H1 (cell line): ENCODE results near the gene EPB41L2. TPM values are rescaled to one million over a fixed set of nuclear protein-coding genes. Genes with fewer than 3 reads are reported as not detected.

ENCODE experiments used
- CTCF ChIA-PET: fragments of 300-600 bp; sonication (Branson Sonifier 250); formaldehyde crosslinking; loops from one replicate; lab custom pipeline; 2021; ENCODE audit not compliant: partially characterized antibody; lab: Charles Lee
- POLR2A ChIA-PET: fragments of 300-600 bp; sonication (Branson Sonifier 250); formaldehyde crosslinking; loops from one replicate; lab custom pipeline; 2021; ENCODE audit warnings: inconsistent platforms; ENCODE audit not compliant: partially characterized antibody; lab: Charles Lee
- DNase-seq, 2 experiments: peaks; one replicate each; pipeline versions ENCODE4 v3.0.0 to v3.0.0-alpha.2; 2010 to 2022; ENCODE audit warnings: low spot score in 2 of 2, low read depth in 1 of 2, mixed read lengths in 1 of 2
- FAIRE-seq: peaks from 2 replicates; lab custom pipeline; 2011; peaks lifted over from hg19 to GRCh38; lab: Jason Lieb, UNC
- H2AFZ ChIP-seq: 2 replicates; pipeline ENCODE4 v1.8.1; 2012; ENCODE audit warnings: low read length, inconsistent platforms
- H2AK5ac ChIP-seq: 2 replicates; pipeline ENCODE4 v1.6.1; 2013; ENCODE audit warnings: low read depth, low read length
- H2BK120ac ChIP-seq: replicated peaks from 2 replicates; pipeline ENCODE3; 2013; ENCODE audit warnings: low read depth, low read length, inconsistent platforms
- H2BK12ac ChIP-seq: 2 replicates; pipeline ENCODE4 v1.6.1; 2013; ENCODE audit warnings: low read depth, low read length
- H2BK15ac ChIP-seq: 2 replicates; pipeline ENCODE4 v1.6.1; 2013; ENCODE audit warnings: low read length
- H2BK20ac ChIP-seq: 2 replicates; pipeline ENCODE4 v1.6.1; 2013; ENCODE audit warnings: low read length
- H2BK5ac ChIP-seq: 2 replicates; pipeline ENCODE4 v1.6.1; 2013; ENCODE audit warnings: low read depth, low read length
- H3K14ac ChIP-seq: 2 replicates; pipeline ENCODE4 v1.6.1; 2013; ENCODE audit warnings: inconsistent platforms; ENCODE audit not compliant: insufficient read length
- H3K18ac ChIP-seq: 2 replicates; pipeline ENCODE4 v1.6.1; 2013; ENCODE audit warnings: low read length; ENCODE audit errors: extremely low read depth
- H3K23ac ChIP-seq: 2 replicates; pipeline ENCODE4 v1.6.1; 2013; ENCODE audit warnings: inconsistent platforms; ENCODE audit not compliant: insufficient read length
- H3K23me2 ChIP-seq: 2 replicates; pipeline ENCODE4 v1.6.1; 2013; ENCODE audit warnings: low read depth, low read length
- H3K27ac ChIP-seq: 2 replicates; pipeline ENCODE4 v1.6.1; 2011; ENCODE audit warnings: low read depth, low read length, inconsistent platforms
- H3K27me3 ChIP-seq, 4 experiments: replicated peaks in 1 of 4; 1 replicate in 1 of 4; 2 replicates in 3 of 4; pipeline versions ENCODE4 v1.6.1 to v1.8.1; 2011 to 2013; ENCODE audit warnings: low read length in 3 of 4, mild to moderate bottlenecking in 3 of 4, inconsistent platforms in 2 of 4, mixed read lengths in 2 of 4, moderate library complexity in 1 of 4; ENCODE audit not compliant: control insufficient read depth in 3 of 4, insufficient read depth in 3 of 4; ENCODE audit errors: extremely low read depth in 1 of 4
- H3K36me3 ChIP-seq, 4 experiments: 2 replicates each; pipeline versions ENCODE4 v1.6.1 to v1.8.1; 2011 to 2013; ENCODE audit warnings: mild to moderate bottlenecking in 4 of 4, low read length in 3 of 4, moderate library complexity in 2 of 4, control low read depth in 1 of 4, inconsistent platforms in 1 of 4; ENCODE audit not compliant: insufficient read depth in 4 of 4, control insufficient read depth in 2 of 4
- H3K4ac ChIP-seq: replicated peaks from 2 replicates; pipeline ENCODE3; 2013; ENCODE audit warnings: low read length, low read depth, mixed read lengths, inconsistent platforms; ENCODE audit not compliant: insufficient read length
- H3K4me1 ChIP-seq, 4 experiments: replicated peaks in 1 of 4; 1 replicate in 1 of 4; 2 replicates in 3 of 4; pipeline versions ENCODE4 v1.6.1 to v1.8.1; 2011 to 2013; ENCODE audit warnings: low read length in 3 of 4, inconsistent platforms in 2 of 4, mixed read lengths in 1 of 4; ENCODE audit not compliant: insufficient read depth in 4 of 4, control insufficient read depth in 3 of 4
- H3K4me2 ChIP-seq, 2 experiments: 2 replicates each; pipeline versions ENCODE4 v1.6.1 to v1.8.1; 2011 to 2013; ENCODE audit warnings: low read depth in 2 of 2, low read length in 2 of 2, control low read depth in 1 of 2, inconsistent platforms in 1 of 2, mild to moderate bottlenecking in 1 of 2; ENCODE audit not compliant: insufficient read depth in 1 of 2
- H3K4me3 ChIP-seq, 4 experiments: fragments of 200-600, 300-600 bp in 1 of 4; sonication (generic), shearing (Covaris generic), sonication (Bioruptor Twin) in 1 of 4; 2 replicates each; pipeline versions ENCODE4 v1.5.1 to v1.8.1; 2011 to 2016; ENCODE audit warnings: low read length in 4 of 4, low read depth in 3 of 4, control low read depth in 2 of 4, inconsistent platforms in 2 of 4, mild to moderate bottlenecking in 2 of 4, mixed read lengths in 1 of 4, moderate library complexity in 1 of 4; ENCODE audit not compliant: insufficient read depth in 2 of 4; ENCODE audit errors: extremely low read depth in 1 of 4
- H3K56ac ChIP-seq: replicated peaks from 2 replicates; pipeline ENCODE3; 2013; ENCODE audit warnings: low read depth, mild to moderate bottlenecking, mixed read lengths, low read length, inconsistent platforms; ENCODE audit not compliant: insufficient read length
- H3K79me1 ChIP-seq: 2 replicates; pipeline ENCODE4 v1.6.1; 2013; ENCODE audit warnings: low read depth, low read length, control low read depth
- H3K79me2 ChIP-seq, 2 experiments: 2 replicates each; pipeline versions ENCODE4 v1.6.1 to v1.8.1; 2012 to 2013; ENCODE audit warnings: low read length in 2 of 2, mild to moderate bottlenecking in 2 of 2, inconsistent platforms in 1 of 2; ENCODE audit not compliant: insufficient read depth in 2 of 2, control insufficient read depth in 1 of 2
- H3K9ac ChIP-seq, 4 experiments: replicated peaks in 1 of 4; 1 replicate in 1 of 4; 2 replicates in 3 of 4; pipeline versions ENCODE4 v1.6.1 to v1.8.1; 2011 to 2013; ENCODE audit warnings: low read depth in 3 of 4, low read length in 3 of 4, control low read depth in 2 of 4, mild to moderate bottlenecking in 2 of 4, moderate library complexity in 2 of 4, inconsistent platforms in 1 of 4; ENCODE audit errors: extremely low read depth in 1 of 4
- H3K9me3 ChIP-seq, 2 experiments: 2 replicates each; pipeline versions ENCODE4 v1.6.1 to v1.8.1; 2012 to 2013; ENCODE audit warnings: mild to moderate bottlenecking in 2 of 2, moderate library complexity in 2 of 2, control low read depth in 1 of 2, inconsistent platforms in 1 of 2, low read depth in 1 of 2, low read length in 1 of 2, mixed read lengths in 1 of 2; ENCODE audit not compliant: insufficient read depth in 2 of 2
- H4K20me1 ChIP-seq, 2 experiments: replicated peaks in 1 of 2; 2 replicates each; pipeline versions ENCODE3 to v1.8.1; 2011 to 2013; ENCODE audit warnings: inconsistent platforms in 2 of 2, low read length in 2 of 2, mild to moderate bottlenecking in 1 of 2; ENCODE audit not compliant: insufficient read depth in 2 of 2, control insufficient read depth in 1 of 2
- H4K5ac ChIP-seq: 2 replicates; pipeline ENCODE4 v1.6.1; 2013; ENCODE audit warnings: low read length, low read depth, mixed read lengths, inconsistent platforms; ENCODE audit not compliant: insufficient read length
- H4K8ac ChIP-seq: 2 replicates; pipeline ENCODE4 v1.8.0; 2013; ENCODE audit warnings: mild to moderate bottlenecking, moderate library complexity, low read length, inconsistent platforms; ENCODE audit not compliant: insufficient read depth; ENCODE audit errors: extremely low read depth
- H4K91ac ChIP-seq: replicated peaks from 2 replicates; pipeline ENCODE3; 2013; ENCODE audit warnings: low read length, mixed read lengths, inconsistent platforms; ENCODE audit not compliant: insufficient read length
- ATF3 ChIP-seq: IDR thresholded peaks from 2 replicates; pipeline ENCODE4 v1.6.1; 2011; ENCODE audit warnings: low read depth, mild to moderate bottlenecking, low read length; ENCODE audit not compliant: insufficient read depth
- CEBPB ChIP-seq: IDR thresholded peaks from 2 replicates; pipeline ENCODE4 v1.6.1; 2012; ENCODE audit warnings: low read depth, low read length
- CTCF ChIP-seq, 3 experiments: IDR thresholded peaks; 1 replicate in 2 of 3; 2 replicates in 1 of 3; pipeline versions ENCODE4 v1.5.1 to v1.6.1; 2011; ENCODE audit warnings: low read length in 3 of 3, mild to moderate bottlenecking in 3 of 3, inconsistent platforms in 2 of 3, low read depth in 1 of 3, moderate library complexity in 1 of 3; ENCODE audit not compliant: insufficient read depth in 1 of 3; ENCODE audit errors: control extremely low read depth in 1 of 3
- EP300 ChIP-seq, 2 experiments: IDR thresholded peaks; 1 replicate in 1 of 2; 2 replicates in 1 of 2; pipeline ENCODE4 v1.6.1; 2011 to 2012; ENCODE audit warnings: low read depth in 2 of 2, low read length in 2 of 2, mild to moderate bottlenecking in 2 of 2, borderline replicate concordance in 1 of 2, inconsistent platforms in 1 of 2, moderate library complexity in 1 of 2
- FOSL1 ChIP-seq: IDR thresholded peaks from 2 replicates; pipeline ENCODE4 v1.6.1; 2011; ENCODE audit warnings: mild to moderate bottlenecking, low read depth, low read length, moderate library complexity; ENCODE audit not compliant: insufficient read depth
- GABPA ChIP-seq: IDR thresholded peaks from 2 replicates; pipeline ENCODE4 v1.6.1; 2011; ENCODE audit warnings: mild to moderate bottlenecking, low read length, moderate library complexity, borderline replicate concordance; ENCODE audit not compliant: insufficient read depth
- JUN ChIP-seq: IDR thresholded peaks from 2 replicates; pipeline ENCODE4 v1.6.1; 2011; ENCODE audit warnings: low read depth, mild to moderate bottlenecking, improper control_type of control experiment, low read length
- KDM1A ChIP-seq: fragments of 200-600, 300-600 bp; sonication (generic); IDR thresholded peaks from 2 replicates; pipeline ENCODE4 v1.7.1; 2016; ENCODE audit warnings: mild to moderate bottlenecking, low read length, borderline replicate concordance
- POU5F1 ChIP-seq: IDR thresholded peaks from 2 replicates; pipeline ENCODE4 v1.6.1; 2011; ENCODE audit warnings: low read depth, mild to moderate bottlenecking, low read length, moderate library complexity
- RXRA ChIP-seq: IDR thresholded peaks from 2 replicates; pipeline ENCODE4 v1.6.1; 2011; ENCODE audit warnings: low read depth, mild to moderate bottlenecking, low read length, moderate library complexity; ENCODE audit not compliant: insufficient read depth
- WGBS, 2 experiments: shearing (Covaris generic) in 1 of 2; methylation state at CpG; one replicate each; pipeline versions ENCODE4 v1.1.6 to v1.1.7; 2013 to 2015; ENCODE audit warnings: low lambda C conversion rate in 2 of 2, mixed read lengths in 2 of 2, inconsistent platforms in 1 of 2, low coverage in 1 of 2, missing lambda C conversion rate in 1 of 2; ENCODE audit not compliant: insufficient replicate concordance in 2 of 2, insufficient coverage in 1 of 2, insufficient read length in 1 of 2; ENCODE audit errors: extremely low coverage in 1 of 2, missing lambda C conversion rate in 1 of 2; 5-methylcytosine and 5-hydroxymethylcytosine counted together
- polyA plus RNA-seq, 7 experiments: library from polyadenylated mRNA; depleted of rRNA in 3 of 7; stranded (reverse) in 5 of 7; unstranded in 2 of 7; fragments of >200 nt in 5 of 7; fragments of 200-250 nt in 2 of 7; gene quantifications; 1 replicate in 5 of 7; 2 replicates in 1 of 7; 4 replicates in 1 of 7; pipeline versions ENCODE4 v1.2.1 to v1.2.3, GENCODE V29; 2011 to 2013; ENCODE audit warnings: missing spikeins in 2 of 7, mixed read lengths in 2 of 7
- total RNA-seq: library from RNA; stranded (reverse); fragmentation: NEBNext Ultra II Directional; extraction: Animal tissue kit (Norgen Biotek cat#: 25700); gene quantifications from 2 replicates; pipeline ENCODE4 v1.2.1, GENCODE V29; 2021

The EPB41L2 gene
- total and polyA plus RNA-seq, 2 of the 8 experiments (the other 6 are each of a cell fraction or from before 2014, with no cell fraction given): 22.5 to 123 TPM

GRCh38 chr6:130912434-130912833 lies 150.6 kb downstream of the EPB41L2 start:
- Histone ChIP-seq H3K23ac (no peak overlapping the region), H3K4me2 (no peak overlapping the region), H2BK20ac (no peak overlapping the region), H2AFZ (no peak overlapping the region), H3K56ac (no peak overlapping the region), H3K4ac (no peak overlapping the region), H3K9me3 (0 out of 4 replicates have a peak, but pooled peaks cover 0 to 3% of the 10 kb centered on the region in 2 experiments), H3K4me1 (peaks cover 0 to 3% (median 0%) of the 10 kb centered on the region in 4 experiments; a peak in 1 of 7 replicates), H4K5ac (no peak overlapping the region), H3K4me3 (no peak overlapping the region), H2BK12ac (no peak overlapping the region), H3K27ac (no peak overlapping the region), H3K14ac (no peak overlapping the region), H2BK120ac (no peak overlapping the region), H4K91ac (no peak overlapping the region), H3K79me1 (peaks cover 5% of the 10 kb centered on the region; the same call in 1 of the 2 replicates), H2AK5ac (no peak overlapping the region), H3K27me3 (no peaks in the 10 kb centered on the region), H3K9ac (no peak overlapping the region), H4K8ac (no peak overlapping the region), H3K23me2 (no peaks in the 10 kb centered on the region), H3K79me2 (peaks cover 0 to 3% of the 10 kb centered on the region in 2 experiments; a peak in 1 of 4 replicates), H3K18ac (no peak overlapping the region), H4K20me1 (no peaks in the 10 kb centered on the region), H3K36me3 (peaks cover 0 to 7% (median 0%) of the 10 kb centered on the region in 4 experiments; a peak in 1 of 8 replicates), H2BK5ac (no peak overlapping the region), H2BK15ac (no peak overlapping the region)
- no peak for DNase-seq
- FAIRE-seq: no peak
- CTCF ChIA-PET: interaction anchor here (1.0 to 1.2 kb wide), 2 partner anchors 9 to 655 kb away, joined by 3 read pairs; no protein-coding TSS in a partner anchor
- POLR2A ChIA-PET: interaction anchor here (0.7 kb wide), 1 partner anchor 251 kb away, joined by 3 read pairs; no protein-coding TSS in a partner anchor
- 94% methylated on average over 4 of the region's 4 CpGs; no CpG with 5 or more reads in 1 of the 2 experiments for WGBS, 2 experiments
- TF ChIP-seq FOSL1 (no peak), GABPA (no peak), RXRA (no peak), CEBPB (no peak), ATF3 (no peak), POU5F1 (no peak), JUN (no peak), CTCF (IDR thresholded peaks at IDR 0.05; ENCODE audit: control extremely low read depth in 1 of 3, insufficient read depth in 1 of 3, low read depth in 1 of 3, low read length in 3 of 3) (no peak), EP300 (IDR thresholded peaks at IDR 0.05; ENCODE audit: borderline replicate concordance in 1 of 2, low read depth in 2 of 2, low read length in 2 of 2) (no peak), KDM1A (no peak)
